A549 treated with RU486 at 1 μM for 4 hours (cell line): ENCODE results near the gene IL25. TPM values are rescaled to one million over a fixed set of nuclear protein-coding genes. Genes with fewer than 3 reads are reported as not detected.

ENCODE experiments used
- total RNA-seq: library from RNA; stranded (reverse); fragments of 200-300 nt; extraction: Qiagen RNA extraction; gene quantifications from 5 replicates; pipeline ENCODE4 v1.2.3, GENCODE V29; 2022; ENCODE audit warnings: low read depth

The IL25 gene
- not detected in 5 replicates for total RNA-seq

DNA sequence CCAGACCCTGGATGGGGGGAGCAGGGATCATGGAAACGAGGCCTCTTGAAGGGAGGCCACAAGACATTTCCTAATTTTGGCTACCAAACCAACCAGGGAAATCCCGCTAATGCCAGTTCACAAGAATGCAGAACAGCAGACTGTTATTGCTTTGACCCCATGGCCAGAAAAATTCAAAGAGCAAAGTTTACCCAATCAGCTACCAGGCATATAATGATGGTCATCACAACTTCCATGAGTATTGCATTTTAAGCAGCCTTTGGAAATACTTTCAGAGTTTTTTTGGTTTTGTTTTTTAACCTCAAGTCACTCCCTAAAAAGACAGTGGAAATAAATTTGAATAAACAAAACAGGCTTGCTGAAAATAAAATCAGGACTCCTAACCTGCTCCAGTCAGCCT lies at the start of gene IL25:
TSS of gene IL25 (plus strand) at position 301 of the 400 bp plus-strand sequence.

DNA sequence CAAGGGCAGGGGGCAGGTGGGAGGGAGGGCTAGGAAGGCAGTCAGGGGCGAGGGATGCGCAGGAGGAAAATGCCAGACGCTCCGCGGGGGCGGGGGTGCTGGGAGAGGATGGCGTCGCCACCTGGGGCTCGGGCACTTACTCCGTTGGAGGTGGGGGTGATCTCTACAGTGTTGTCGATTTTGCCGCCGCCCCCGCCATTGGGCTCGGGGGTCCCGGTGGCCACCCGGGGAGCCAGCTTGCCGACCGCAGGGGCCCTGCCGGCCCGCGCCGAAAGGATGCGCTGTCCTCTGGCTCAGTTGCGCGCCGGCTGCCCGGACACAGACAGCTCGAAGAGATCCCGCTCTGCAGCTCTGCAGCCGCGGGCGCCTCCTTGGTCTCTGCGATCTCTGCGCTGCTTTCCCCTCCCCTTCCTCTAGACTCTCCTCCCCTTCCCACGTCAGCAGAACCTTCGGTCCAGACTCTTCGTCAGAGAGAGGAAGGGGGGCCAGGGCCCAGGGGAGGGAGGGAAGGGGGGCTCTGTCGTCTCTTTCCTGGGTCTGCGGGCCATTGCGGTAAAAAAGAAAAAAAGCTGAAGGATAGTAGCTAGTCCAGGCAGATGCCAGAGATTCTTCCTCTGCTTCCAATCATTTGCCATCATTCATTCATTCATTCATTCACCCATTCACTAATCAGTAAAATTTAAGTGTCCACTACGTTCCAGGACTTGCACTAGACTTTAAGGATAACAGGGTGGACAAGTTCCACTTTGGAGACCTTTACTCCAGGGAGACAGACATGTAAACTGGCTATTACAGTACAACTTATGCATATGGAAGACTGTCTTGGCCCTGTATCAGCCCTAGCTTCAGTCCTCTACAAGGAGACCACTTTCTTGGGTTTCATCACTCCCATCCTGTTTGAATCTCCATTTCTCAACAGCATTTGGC lies 19.8 kb upstream of the IL25 start, which contains the start of gene SLC22A17:
TSS of gene SLC22A17 (minus strand) at position 382 of the 927 bp plus-strand sequence.

DNA sequence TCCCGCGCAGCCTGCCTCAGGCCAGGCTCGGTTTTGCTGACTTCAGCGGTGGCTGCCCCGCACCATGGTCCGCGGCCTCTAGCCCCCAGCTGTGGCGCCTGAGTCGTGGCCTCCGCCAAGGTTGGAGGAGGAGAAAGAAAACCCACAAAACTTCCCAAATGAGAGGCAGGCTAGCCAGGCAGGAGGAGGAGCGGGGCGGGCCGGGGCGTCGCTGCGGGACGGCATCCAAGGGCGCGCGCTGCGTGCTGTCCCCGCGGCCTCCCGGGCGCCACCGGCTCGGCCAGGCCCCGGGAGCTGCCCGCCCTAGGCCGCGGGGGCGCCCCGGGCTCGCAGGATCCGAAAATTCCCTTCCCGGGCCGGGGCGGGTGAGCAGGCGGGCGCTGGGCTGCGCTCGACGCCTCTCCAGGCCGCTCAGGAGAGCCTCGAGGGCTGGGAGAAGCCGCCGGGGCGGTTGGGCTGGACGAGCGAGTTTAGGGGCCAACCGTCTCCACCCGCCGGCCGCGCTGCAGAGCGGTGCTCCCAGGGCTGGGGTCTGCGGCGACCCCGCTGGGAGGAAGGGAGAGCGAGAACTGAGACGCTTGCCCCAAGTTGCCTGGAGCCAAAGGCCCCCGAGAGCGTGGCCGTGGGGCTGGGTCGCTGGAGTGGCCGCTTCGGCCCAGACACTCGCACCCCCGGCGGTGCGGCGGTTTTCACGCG lies 7.4 kb upstream of the IL25 start, which contains the start of gene EFS:
TSS of gene EFS (minus strand) at position 137 of the 696 bp plus-strand sequence. CDS start 147 bp downstream, outside the sequence.

GRCh38 chr14:23376482-23377197 lies 4.0 kb downstream of the IL25 start, which contains the start of gene CMTM5:
Gene CMTM5, plus strand, starts transcription at chr14:23377046. Its CDS starts 206 bp downstream, at chr14:23377252.

DNA sequence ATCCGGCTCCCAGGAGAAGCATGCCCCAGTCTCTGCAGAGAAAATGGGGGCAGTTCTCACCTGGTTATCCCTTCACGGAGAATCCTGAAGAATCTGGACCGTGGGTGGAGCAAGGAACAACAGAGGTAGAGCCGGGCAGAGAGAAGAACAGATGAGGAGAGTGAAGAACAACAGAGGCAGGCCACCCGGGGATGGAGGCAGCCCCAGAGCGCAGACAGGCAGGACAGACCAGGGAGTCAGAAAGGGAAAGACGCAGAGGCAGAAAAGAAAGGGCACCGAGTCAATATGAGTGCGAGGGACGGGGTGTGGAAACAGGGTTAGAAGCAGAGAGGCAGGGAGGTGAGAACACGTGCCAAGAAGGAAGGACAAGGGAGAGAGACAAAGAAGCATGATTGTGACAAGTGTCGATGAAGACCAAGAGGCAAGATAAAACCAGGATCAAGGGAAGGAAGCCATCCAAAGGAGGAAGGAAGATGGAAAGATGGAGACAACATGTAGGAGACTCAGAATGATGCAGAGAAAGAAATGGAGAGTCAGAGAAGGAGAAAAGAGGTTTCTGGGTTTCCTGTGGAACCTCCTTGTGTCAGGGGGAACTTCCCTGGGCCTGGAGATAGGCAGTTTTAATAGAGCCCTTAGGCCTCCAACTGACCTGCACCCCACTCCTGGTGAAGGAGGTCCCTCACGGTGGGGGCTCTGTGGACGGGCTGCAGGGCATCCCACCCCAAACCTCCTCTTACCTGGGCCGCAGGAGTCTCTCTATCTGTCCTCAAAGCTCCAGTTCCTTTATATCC lies 35.1 kb downstream of the IL25 start, which contains the start of gene MYH6:
TSS of gene MYH6 (minus strand) at position 758 of the 791 bp plus-strand sequence. CDS start 1,050 bp downstream, outside the sequence.

Other genes with a start within 250 kb of the IL25 start
- gene SLC7A8, start 189.1 kb upstream of the IL25 start, total RNA-seq, result 0.27 to 0.80 TPM (median 0.55 TPM) in 5 replicates
- not detected in 5 replicates for gene RNF212B, start 134.9 kb upstream of the IL25 start, total RNA-seq
- gene HOMEZ, start 86.7 kb upstream of the IL25 start, total RNA-seq, result 6.8 to 9.3 TPM (median 7.4 TPM) in 5 replicates
- gene PPP1R3E, start 70.0 kb upstream of the IL25 start, total RNA-seq, result 3.5 to 6.1 TPM (median 4.6 TPM) in 5 replicates
- gene BCL2L2, start 66.0 kb upstream of the IL25 start, total RNA-seq, result 18.6 to 22.7 TPM (median 21.0 TPM) in 5 replicates
- 133 to 164 TPM (median 158 TPM) in 5 replicates for gene PABPN1, start 51.4 kb upstream of the IL25 start, total RNA-seq
- 5.2 to 8.9 TPM (median 6.8 TPM) in 5 replicates for gene SLC22A17, start 19.9 kb upstream of the IL25 start, total RNA-seq
- not detected in 5 replicates for gene EFS, start 7.6 kb upstream of the IL25 start, total RNA-seq
- gene CMTM5, start 4.2 kb downstream of the IL25 start, total RNA-seq, result not detected in 5 replicates
- not detected in 5 replicates for gene MYH6, start 35.5 kb downstream of the IL25 start, total RNA-seq
- not detected in 5 replicates for gene MYH7, start 62.9 kb downstream of the IL25 start, total RNA-seq
- 58.7 to 78.0 TPM (median 71.2 TPM) in 5 replicates for gene NGDN, start 96.9 kb downstream of the IL25 start, total RNA-seq
- 0.88 to 2.1 TPM (median 1.2 TPM) in 5 replicates for gene ZFHX2, start 179.0 kb downstream of the IL25 start, total RNA-seq
- 11.8 to 13.8 TPM (median 12.7 TPM) in 5 replicates for gene THTPA, start 183.5 kb downstream of the IL25 start, total RNA-seq
- 37.1 to 49.3 TPM (median 44.3 TPM) in 5 replicates for gene AP1G2, start 195.0 kb downstream of the IL25 start, total RNA-seq
- 0.03 TPM in 3 of 5 replicates, not detected in the others for gene JPH4, start 206.0 kb downstream of the IL25 start, total RNA-seq